SK-MEL-5 (cell line): ENCODE data around the gene SLC24A5. TPM values are rescaled to one million over a fixed set of nuclear protein-coding genes. Genes with fewer than 3 reads are reported as not detected.

ENCODE experiments used
- DNase-seq: peaks from one replicate; pipeline ENCODE4 v3.0.0-alpha.2; 2016; ENCODE audit warnings: low read depth, low spot score
- in situ Hi-C: cut with HindIII; loops from 2 replicates; pipeline ENCODE4 v1.10.0; 2016; ENCODE audit warnings: low sequenced_read_pairs, high pct_unique_total_duplicates, low pct_unique_long_range_greater_than_20kb
- total RNA-seq: library from RNA; depleted of rRNA; stranded (reverse); fragments of >200 nt; shearing (Covaris generic); gene quantifications from 2 replicates; pipeline ENCODE4 v1.2.3, GENCODE V29; 2014; rRNA removed

Gene SLC24A5
- total RNA-seq, 1 experiment from 2014 or later = 457 TPM

GRCh38 chr15:48176112-48176511, 55.3 kb downstream of the SLC24A5 start:
- in situ Hi-C loops = no loop called here
- DNase-seq = no peak

GRCh38 chr15:48176957-48177356, 56.2 kb downstream of the SLC24A5 start:
- DNase-seq = no peak
- in situ Hi-C loops = no loop called here

DNA sequence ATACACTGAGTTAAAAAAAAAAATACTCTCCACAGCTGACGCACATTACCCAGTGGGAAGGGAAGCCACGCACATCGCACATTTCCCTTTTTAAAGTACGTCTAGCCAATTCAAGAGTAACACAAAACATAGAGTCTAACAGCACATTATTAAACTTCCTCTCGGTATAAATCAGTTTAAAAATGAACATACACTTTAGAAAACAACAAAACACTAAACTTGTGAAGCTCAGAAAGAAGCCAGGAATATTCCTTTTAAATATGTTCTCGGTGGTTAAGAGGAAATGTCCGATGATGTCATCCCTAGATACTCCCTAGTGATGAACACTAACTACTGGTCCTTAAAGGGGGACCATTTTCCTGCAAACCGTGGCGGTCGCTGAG, 56.6 kb downstream of the SLC24A5 start:
- in situ Hi-C loops = no loop called here
- DNase-seq = no peak

DNA sequence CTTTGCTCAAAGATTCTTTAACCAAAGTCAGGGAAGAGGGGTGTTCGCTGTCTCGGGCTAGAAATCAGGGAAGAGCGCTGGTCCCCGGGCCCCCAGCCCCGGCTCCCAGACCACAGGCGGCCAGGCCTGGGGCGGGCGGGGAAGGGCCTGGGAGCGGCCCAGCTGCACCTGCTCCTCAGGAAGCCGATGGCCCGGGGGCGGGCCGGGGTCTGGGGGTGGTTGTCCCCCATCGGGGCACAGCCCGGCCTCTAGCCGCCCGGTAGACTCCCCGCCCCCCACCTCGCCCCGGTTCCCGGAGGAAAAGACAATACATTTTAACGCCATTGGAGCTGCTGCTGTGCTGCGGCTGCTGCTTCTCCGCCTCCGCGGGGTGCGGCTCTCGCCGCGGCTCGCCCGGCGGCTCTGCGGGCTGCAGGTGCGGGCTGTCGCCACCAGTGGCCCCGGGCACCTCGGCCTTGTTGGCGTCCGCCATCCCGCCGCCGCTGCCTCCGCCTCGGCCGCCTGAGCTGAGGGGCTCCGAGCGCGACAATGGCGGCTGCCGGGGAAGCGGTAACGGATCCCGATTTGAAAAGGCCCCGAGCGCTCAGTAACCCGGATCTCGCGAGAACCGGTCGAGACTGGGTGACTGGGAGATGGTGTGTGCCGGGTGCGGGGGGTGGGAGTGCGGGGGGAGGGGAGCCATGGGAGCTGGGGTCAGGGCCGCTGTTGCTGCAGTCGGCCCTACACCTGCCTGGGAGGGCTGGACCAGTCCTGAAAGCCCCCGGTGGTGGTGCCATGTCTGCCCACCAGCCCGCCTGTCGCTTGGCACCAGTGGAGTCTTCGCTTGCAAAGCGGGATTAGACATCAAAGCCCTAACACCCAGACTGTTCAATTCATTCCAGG, 57.2 kb downstream of the SLC24A5 start, which contains the start of gene MYEF2:
MYEF2 (minus strand) TSS at position 530 of the 882 bp plus-strand sequence; CDS start at position 472, 58 bp downstream.
- peak; percentile 45 for DNase-seq
- in situ Hi-C loops = no loop called here

- in situ Hi-C loops = no loop called here
- no peak for DNase-seq
Observed at GRCh38 chr15:48178648-48178931, 57.8 kb downstream of the SLC24A5 start.

DNA sequence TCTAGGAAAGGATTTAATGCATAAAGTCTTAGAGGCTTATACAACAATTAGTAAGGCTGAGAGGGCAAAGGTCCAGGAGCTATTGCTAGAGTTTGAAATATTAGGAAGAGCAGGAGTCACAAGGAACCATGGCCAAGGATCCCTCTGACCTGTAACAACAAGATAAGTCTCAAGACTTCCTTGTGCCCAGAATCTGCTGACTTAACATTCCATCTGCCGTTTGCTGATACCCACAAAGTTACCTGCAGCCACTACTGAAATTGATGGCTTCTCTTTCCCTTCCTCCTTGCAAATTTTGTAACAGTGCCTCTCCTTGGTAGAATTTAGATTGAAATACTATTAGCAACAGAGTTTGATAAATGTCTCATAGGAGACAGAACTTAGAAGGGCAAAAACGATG, 62.0 kb downstream of the SLC24A5 start:
- in situ Hi-C loops = no loop called here
- no peak for DNase-seq

- in situ Hi-C loops = no loop called here
- no peak for DNase-seq
Observed at GRCh38 chr15:48185529-48185928, 64.7 kb downstream of the SLC24A5 start.

GRCh38 chr15:48186271-48186670, 65.5 kb downstream of the SLC24A5 start:
- in situ Hi-C loops = no loop called here
- no peak for DNase-seq

- in situ Hi-C loops = no loop called here
- DNase-seq = peak; percentile 65
Observed at GRCh38 chr15:48190932-48191573, 70.3 kb downstream of the SLC24A5 start.

GRCh38 chr15:48191574-48192225, 70.9 kb downstream of the SLC24A5 start, which contains the start of gene CTXN2:
CTXN2 (plus strand) TSS chr15:48191665; CDS start chr15:48201301, 9,636 bp downstream.
- DNase-seq = no peak

More at GRCh38 chr15:48191574-48192225, 70.9 kb downstream of the SLC24A5 start, which contains the start of gene CTXN2:
- in situ Hi-C loops = no loop called here

Other genes with a start within 250 kb of the SLC24A5 start
- gene MYEF2, start 57.3 kb downstream of the SLC24A5 start, total RNA-seq = 1.9 and 4.1 TPM in 2 replicates
- gene CTXN2, start 70.7 kb downstream of the SLC24A5 start, total RNA-seq = not detected in 2 replicates
- 0.11 and 0.16 TPM in 2 replicates for gene SLC12A1, start 85.3 kb downstream of the SLC24A5 start, total RNA-seq
- 58.6 and 68.2 TPM in 2 replicates for gene DUT, start 210.4 kb downstream of the SLC24A5 start, total RNA-seq